HPDE6-E6E7 (cell line): ENCODE measurements around the gene MYO1F.
"Not testable (repeated sequence)": the region's sequence is repeated elsewhere in the genome, so short reads cannot be mapped to it uniquely, and the experiment has no call there.

Experiments used
- DNase-seq: peaks from one replicate; pipeline ENCODE4 v3.0.0; 2011; ENCODE audit warnings: missing footprints; ENCODE audit errors: extremely low spot score

Gene MYO1F

DNA sequence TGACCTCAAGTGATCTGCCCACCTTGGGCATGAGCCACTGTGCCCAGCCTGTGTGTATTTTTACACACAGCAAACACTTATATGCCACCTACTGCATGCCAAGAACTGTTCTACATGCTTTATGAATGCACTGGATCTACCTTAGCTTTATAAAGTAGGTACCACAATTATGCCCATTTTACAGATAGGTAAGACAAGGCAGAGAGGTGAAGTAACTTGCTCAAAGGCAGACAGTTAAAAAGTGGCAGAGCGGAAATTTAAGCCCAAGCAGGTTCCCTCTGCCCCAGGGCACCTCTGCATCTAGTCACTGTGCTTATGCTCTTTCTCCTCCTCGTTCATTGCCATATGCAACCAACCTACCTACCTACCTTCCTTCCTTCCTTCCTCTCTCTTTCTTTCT lies 22.8 kb upstream of the MYO1F start:
- DNase-seq: no peak

DNA sequence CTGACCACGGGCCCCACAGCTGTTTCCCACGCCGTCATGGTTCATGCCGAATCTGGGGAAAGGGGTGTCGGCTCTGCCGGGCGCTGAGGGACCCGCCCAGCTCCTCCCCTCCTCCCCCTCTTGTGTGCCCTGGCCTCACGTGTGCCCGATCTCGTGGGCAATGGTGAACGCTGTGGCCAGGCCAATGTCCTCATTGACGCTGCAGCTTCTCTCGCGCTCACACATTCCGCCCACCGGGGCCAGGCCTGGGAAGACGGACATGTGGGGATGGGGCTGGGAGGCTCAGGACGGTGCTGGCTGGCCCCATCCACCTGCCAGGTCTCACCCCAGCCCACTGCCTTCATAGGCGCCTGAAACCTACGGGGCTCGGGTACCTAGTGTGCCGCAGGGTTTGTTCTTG lies 18.9 kb upstream of the MYO1F start:
- no peak for DNase-seq

DNA sequence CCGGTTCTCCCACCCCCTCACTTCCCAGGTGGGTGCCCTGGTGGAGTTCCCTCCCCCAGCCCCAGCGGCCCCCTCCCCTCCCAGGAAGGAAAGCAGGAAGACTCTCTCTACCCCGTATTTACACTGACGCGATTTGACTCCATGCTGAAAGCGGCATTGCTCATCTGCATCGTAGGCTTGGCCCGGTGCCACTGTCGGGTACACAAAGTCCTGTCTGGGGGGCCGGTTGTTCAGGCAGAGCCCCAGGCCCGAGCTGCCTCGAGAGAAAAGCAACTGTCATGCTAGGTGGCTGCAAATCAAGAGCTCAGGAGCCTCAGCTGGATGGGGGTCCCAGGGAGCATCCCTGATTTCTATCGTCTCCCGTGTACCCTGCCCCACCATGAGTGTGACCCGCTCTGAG lies 18.4 kb upstream of the MYO1F start:
- no peak for DNase-seq

GRCh38 chr19:8593931-8594330 lies 16.7 kb upstream of the MYO1F start:
- DNase-seq: no peak

DNA sequence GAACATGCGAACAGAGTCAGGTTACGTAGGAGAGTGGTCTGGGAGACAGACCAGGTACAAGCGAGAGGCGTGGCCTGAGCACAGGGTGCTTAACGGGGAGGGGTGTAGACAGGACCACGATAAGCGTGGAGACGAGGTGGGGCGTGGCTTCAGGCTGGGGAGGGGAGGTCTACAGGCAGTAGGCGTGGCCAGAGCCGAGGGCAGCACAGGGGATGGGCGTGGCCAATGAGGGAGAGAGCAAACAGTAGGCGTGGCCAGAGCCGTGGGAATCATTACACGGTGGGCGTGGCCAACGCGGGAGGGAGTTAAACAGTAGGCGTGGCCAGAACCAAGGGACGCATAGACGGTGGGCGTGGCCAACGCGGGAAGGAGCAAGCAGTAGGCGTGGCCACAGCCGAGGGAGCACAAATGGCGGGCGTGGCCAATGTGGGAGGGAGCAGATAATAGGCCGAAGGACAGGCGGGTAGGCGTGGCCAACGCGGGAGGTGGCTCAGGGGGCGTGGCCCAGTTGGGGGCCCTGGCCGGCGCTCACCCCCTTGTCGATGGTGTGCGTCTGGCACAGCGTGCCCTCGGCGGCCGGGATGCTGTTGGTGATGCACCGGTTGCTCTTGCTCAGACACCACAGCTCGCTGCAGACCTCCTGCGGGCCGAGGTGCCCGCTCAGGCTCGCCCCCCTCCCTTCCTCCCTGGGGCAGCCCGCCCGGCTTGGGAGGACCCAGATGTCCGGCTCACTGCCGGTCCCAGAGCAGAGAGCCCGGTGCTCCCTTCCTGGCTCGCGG lies 15.2 kb upstream of the MYO1F start:
- no peak for DNase-seq

GRCh38 chr19:8589177-8589714 lies 12.0 kb upstream of the MYO1F start:
- DNase-seq: no peak

GRCh38 chr19:8585894-8586750 lies 8.9 kb upstream of the MYO1F start:
- DNase-seq: no peak

DNA sequence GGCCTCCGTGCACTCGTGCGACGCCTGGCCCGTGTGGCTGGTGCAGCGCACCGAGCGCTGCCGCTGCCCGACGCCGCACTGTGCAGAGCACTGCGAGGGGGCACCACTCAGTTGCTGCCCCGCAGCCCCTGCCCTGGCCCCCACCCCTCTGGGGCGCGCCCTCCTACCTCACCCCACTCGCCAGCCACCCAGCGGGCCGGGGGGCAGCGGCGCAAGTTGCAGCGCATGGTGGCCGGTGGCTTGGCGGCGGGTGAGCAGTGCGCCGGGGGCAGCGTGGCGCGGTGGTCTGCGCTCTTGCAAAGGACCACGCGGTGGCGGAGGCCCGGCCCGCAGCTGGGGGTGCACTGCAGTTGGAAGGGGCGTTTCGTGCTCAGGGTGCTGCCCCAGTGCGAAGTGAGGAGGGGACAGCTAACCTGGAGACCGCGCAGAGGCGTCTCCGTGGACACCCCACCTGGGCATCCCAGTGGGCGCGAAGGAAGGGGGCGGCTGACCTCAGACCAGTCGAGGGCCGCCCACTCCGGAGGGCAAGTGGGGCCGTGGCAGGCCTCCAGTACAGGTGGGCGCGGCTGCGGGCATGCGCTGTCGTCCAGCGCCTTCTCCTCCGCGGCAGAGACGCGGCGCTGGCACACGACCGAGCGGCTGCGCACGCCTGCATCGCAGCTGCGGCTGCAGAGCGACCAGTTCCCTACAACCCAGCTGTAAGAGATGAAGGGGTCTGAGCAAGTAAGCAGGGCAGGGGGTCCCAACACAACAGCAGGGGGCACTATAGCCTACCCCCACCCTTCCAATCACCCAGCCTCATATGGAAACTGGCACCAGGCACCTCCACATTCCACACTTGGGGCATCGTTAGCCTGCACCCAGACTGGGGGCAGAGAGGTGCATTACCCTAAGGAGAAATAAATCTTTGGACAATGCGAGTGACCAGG lies 8.0 kb upstream of the MYO1F start:
- no peak for DNase-seq

GRCh38 chr19:8580710-8581281 lies 3.6 kb upstream of the MYO1F start:
- DNase-seq: no peak

- peak; percentile 36 for DNase-seq
These were observed 1.5 kb upstream of the MYO1F start for GRCh38 chr19:8578642-8579265.

- no peak for DNase-seq
These were observed 499 bp upstream of the MYO1F start for GRCh38 chr19:8577741-8578140.

GRCh38 chr19:8576273-8576993 lies 809 bp downstream of the MYO1F start:
- no peak for DNase-seq

GRCh38 chr19:8575467-8575997 lies 1.7 kb downstream of the MYO1F start:
- no peak for DNase-seq

DNA sequence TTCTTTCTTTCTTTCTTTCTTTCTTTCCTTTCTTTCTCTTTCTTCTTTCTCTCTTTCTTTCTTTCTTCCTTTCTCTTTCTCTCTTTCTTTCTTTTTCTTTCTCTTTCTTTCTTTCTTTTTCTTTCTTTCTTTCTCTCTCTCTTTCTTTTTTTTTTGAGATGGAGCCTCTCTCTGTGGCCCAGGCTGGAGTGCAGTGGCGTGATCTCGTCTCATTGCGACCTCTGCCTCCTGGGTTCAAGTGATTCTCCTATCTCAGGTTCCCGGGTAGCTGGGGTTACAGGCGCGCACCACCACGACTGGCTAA lies 2.7 kb downstream of the MYO1F start:
- DNase-seq: not testable (repeated sequence)

DNA sequence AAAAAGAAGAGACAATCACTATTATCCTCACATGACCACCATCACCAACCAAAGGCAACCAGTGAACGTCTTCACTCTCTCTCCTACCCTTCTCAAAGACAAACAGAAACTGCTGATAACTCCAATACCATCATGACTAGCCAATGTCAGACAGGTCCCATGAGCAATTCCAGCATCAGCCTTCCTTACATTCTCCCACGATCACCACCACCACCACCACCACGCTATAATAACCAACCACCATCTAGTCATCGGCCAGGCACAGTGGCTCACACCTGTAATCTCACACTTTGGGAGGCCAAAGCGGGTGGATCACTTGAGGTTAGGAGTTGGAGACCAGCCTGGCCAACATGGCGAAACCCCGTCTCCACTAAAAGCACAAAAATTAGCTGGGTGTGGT lies 3.9 kb downstream of the MYO1F start:
- DNase-seq: no peak

GRCh38 chr19:8571006-8571411 lies 6.2 kb downstream of the MYO1F start:
- no peak for DNase-seq

GRCh38 chr19:8569066-8569771 lies 8.0 kb downstream of the MYO1F start:
- no peak for DNase-seq

DNA sequence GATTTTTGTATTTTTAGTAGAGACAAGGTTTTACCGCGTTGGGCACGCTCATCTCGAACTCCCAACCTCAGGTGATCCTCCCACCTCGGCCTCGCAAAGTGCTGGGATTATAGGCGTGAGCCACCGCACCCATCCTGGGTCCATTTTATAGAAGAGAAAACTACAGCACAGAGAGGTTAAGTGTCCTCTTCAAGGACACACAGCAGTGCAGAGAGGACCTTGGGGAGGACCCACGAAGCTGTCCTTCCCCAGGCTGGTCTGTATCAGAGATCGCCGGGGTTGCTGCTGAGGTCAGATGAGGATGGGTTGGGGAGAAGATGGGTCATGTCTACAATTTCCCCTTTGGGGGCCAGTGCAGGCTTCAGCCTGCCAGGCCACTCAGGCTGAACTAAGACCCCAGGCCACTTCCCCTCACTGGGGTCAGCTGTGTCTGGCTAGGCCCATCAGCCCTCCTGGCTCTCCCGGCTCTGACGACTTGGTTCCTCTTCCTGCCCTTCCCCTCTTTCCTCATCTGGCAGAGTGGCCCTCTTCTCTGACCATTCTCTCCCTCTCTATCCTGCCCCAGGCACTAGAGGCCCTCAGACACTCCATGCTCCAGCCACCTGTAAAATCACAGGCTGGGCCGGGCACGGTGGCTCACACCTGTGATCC lies 9.6 kb downstream of the MYO1F start:
- DNase-seq: no peak

GRCh38 chr19:8566855-8567254 lies 10.4 kb downstream of the MYO1F start:
- DNase-seq: no peak
